SK-N-DZ (cell line): ENCODE results near the gene GOSR2. TPM values are rescaled to one million over a fixed set of nuclear protein-coding genes. Genes with fewer than 3 reads are reported as not detected.
A peak's percentile ranks its signal among the peaks of the same experiment; 100 is the strongest.

Source experiments
- DNase-seq: peaks from one replicate; pipeline ENCODE4 v3.0.0-alpha.2; 2015; ENCODE audit warnings: low spot score
- polyA plus RNA-seq, 2 experiments: library from polyadenylated mRNA; depleted of rRNA; stranded (reverse); fragments of >200 nt; gene quantifications; 2 replicates each; pipeline ENCODE4 v1.2.3, GENCODE V29; 2014

Gene GOSR2
- 33.7 and 42.8 TPM in 2 replicates for polyA plus RNA-seq (2014; cell fraction: cytosol; rRNA removed)
- 28.2 and 39.0 TPM in 2 replicates for polyA plus RNA-seq (2014; cell fraction: nucleus; rRNA removed)

GRCh38 chr17:46922804-46923635 is at the start of gene GOSR2:
Gene GOSR2, plus strand, starts transcription at chr17:46923160. Its CDS starts 33 bp downstream, at chr17:46923193.
- DNase-seq, result peak; percentile 96

GRCh38 chr17:46873941-46874645 is 48.9 kb upstream of the GOSR2 start:
- DNase-seq, result no peak

- no peak for DNase-seq
Observed at GRCh38 chr17:46874906-46875305, 48.1 kb upstream of the GOSR2 start.

GRCh38 chr17:46875849-46876352 is 47.1 kb upstream of the GOSR2 start:
- no peak for DNase-seq

GRCh38 chr17:46876353-46876887 is 46.5 kb upstream of the GOSR2 start:
- DNase-seq, result peak; percentile 32

- no peak for DNase-seq
Observed at GRCh38 chr17:46876926-46877325, 46.0 kb upstream of the GOSR2 start.

- no peak for DNase-seq
Observed at GRCh38 chr17:46877466-46877865, 45.5 kb upstream of the GOSR2 start.

- no peak for DNase-seq
Observed at GRCh38 chr17:46878055-46878454, 44.9 kb upstream of the GOSR2 start.

- DNase-seq, result no peak
Observed at GRCh38 chr17:46879101-46879500, 43.9 kb upstream of the GOSR2 start.

GRCh38 chr17:46881015-46881414 is 41.9 kb upstream of the GOSR2 start:
- DNase-seq, result no peak

GRCh38 chr17:46882666-46883065 is 40.3 kb upstream of the GOSR2 start:
- DNase-seq, result no peak

GRCh38 chr17:46883871-46884520 is 39.0 kb upstream of the GOSR2 start:
- DNase-seq, result no peak

GRCh38 chr17:46884552-46884951 is 38.4 kb upstream of the GOSR2 start:
- no peak for DNase-seq

- DNase-seq, result no peak
Observed at GRCh38 chr17:46885415-46886309, 37.3 kb upstream of the GOSR2 start.

GRCh38 chr17:46886310-46886663 is 36.7 kb upstream of the GOSR2 start:
- DNase-seq, result no peak

GRCh38 chr17:46887717-46888116 is 35.2 kb upstream of the GOSR2 start:
- no peak for DNase-seq

GRCh38 chr17:46888727-46889126 is 34.2 kb upstream of the GOSR2 start:
- no peak for DNase-seq

- DNase-seq, result no peak
Observed at GRCh38 chr17:46889519-46889918, 33.4 kb upstream of the GOSR2 start.

- DNase-seq, result no peak
Observed at GRCh38 chr17:46889992-46890564, 32.9 kb upstream of the GOSR2 start.

- no peak for DNase-seq
Observed at GRCh38 chr17:46890638-46891037, 32.3 kb upstream of the GOSR2 start.
